ENCODE data around the gene DLG3.

DNA sequence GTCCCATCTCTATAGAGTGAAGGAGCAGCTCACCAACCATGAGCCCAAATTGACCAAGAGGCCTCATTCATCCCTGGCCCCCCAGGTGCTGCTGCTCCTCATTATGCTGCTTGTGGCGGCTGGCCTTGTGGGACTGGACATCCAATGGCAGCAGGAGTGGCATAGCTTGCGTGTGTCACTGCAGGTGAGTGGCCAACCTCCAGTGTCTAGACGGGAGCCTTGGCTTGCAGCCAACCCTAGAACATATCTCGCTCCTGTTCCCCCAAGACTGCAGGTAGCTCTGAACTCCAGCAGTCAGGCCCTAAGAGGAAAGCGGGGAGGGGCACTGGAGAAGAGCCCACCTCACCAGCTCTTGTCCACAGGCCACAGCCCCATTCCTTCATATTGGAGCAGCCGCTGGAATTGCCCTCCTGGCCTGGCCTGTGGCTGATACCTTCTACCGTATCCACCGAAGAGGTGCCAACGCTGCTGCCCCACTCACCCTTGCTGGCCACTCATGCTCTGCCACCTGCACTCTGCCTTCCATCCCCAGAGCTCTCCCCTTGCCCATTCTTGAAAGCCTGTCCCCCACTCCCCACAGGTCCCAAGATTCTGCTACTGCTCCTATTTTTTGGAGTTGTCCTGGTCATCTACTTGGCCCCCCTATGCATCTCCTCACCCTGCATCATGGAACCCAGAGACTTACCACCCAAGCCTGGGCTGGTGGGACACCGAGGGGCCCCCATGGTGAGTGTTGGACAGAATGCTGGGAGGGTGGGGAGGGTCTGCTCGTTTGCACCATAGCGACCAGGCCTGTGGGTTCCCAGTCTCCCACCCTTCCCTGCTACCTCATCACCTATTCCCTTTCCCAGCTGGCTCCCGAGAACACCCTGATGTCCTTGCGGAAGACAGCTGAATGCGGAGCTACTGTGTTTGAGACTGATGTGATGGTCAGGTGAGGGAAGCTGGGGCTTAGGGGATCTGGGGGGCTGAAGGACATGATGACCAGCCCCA is 18.1 kb upstream of the DLG3 start:
- TF ChIP-seq EZH2phosphoT487 (IDR thresholded peaks at IDR 0.05; ENCODE audit: low read depth) = no peak
- TF ChIP-seq, protein P1, sequence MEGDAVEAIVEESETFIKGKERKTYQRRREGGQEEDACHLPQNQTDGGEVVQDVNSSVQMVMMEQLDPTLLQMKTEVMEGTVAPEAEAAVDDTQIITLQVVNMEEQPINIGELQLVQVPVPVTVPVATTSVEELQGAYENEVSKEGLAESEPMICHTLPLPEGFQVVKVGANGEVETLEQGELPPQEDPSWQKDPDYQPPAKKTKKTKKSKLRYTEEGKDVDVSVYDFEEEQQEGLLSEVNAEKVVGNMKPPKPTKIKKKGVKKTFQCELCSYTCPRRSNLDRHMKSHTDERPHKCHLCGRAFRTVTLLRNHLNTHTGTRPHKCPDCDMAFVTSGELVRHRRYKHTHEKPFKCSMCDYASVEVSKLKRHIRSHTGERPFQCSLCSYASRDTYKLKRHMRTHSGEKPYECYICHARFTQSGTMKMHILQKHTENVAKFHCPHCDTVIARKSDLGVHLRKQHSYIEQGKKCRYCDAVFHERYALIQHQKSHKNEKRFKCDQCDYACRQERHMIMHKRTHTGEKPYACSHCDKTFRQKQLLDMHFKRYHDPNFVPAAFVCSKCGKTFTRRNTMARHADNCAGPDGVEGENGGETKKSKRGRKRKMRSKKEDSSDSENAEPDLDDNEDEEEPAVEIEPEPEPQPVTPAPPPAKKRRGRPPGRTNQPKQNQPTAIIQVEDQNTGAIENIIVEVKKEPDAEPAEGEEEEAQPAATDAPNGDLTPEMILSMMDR (IDR thresholded peaks at IDR 0.05; ENCODE audit: low read depth, low read length) = no peak

Measured in OCI-LY3 (cell line).